Measurements from ENCODE around the gene IP6K1. TPM values are rescaled to one million over a fixed set of nuclear protein-coding genes. Genes with fewer than 3 reads are reported as not detected.

The IP6K1 gene
- total RNA-seq, 1 experiment from 2014 or later: 42.2 TPM

GRCh38 chr3:49674497-49674983, 111.8 kb downstream of the IP6K1 start:
- peaks cover 4% of the 10 kb centered on the region for H3K79me1 ChIP-seq (ENCODE audit: insufficient read depth, low read depth, low read length, poor library complexity, severe bottlenecking)
- H2BK20ac ChIP-seq (ENCODE audit: low read depth, low read length, poor library complexity, severe bottlenecking): no peak overlapping the region
- H4K5ac ChIP-seq (ENCODE audit: insufficient read length, low read depth, low read length): no peak overlapping the region
- H3K14ac ChIP-seq (ENCODE audit: insufficient read depth, low read length): 0 out of 2 replicates have a peak overlapping the region, but pooled peaks have one; percentile 34
- Mint-ChIP-seq H3K4me3 (peak overlapping the region; percentile 94 to 95), H3K4me1 (peaks cover 12 to 17% of the 10 kb centered on the region in 2 experiments), H3K27ac (peak overlapping the region in 1 of 3 experiments; percentile 55; a peak in 1 of 7 replicates), H3K36me3 (ENCODE audit: insufficient read depth in 1 of 3, low read depth in 3 of 3) (peaks cover 23 to 36% (median 34%) of the 10 kb centered on the region in 3 experiments; a peak in 6 of 7 replicates), H3K27me3 (ENCODE audit: low read depth) (no peaks in the 10 kb centered on the region; the same call in 1 of the 2 replicates), H3K9me3 (no peaks in the 10 kb centered on the region)
- no peak overlapping the region for H3T11ph ChIP-seq (ENCODE audit: low read length)
- H2AK5ac ChIP-seq (ENCODE audit: insufficient read length, low read length): no peak overlapping the region
- WGBS (ENCODE audit: extremely low coverage, insufficient read length, low lambda C conversion rate): no CpG with 5 or more reads among the region's 34 CpGs
- no peak overlapping the region for H3K18ac ChIP-seq (ENCODE audit: insufficient read length, low read depth, low read length)
- no peaks in the 10 kb centered on the region for H3K27me3 ChIP-seq (ENCODE audit: insufficient read depth, low read length)
- H3K4me1 ChIP-seq (ENCODE audit: insufficient read depth, low read length): no peaks in the 10 kb centered on the region; the same call in 1 of the 2 replicates
- no peak overlapping the region for H3K27ac ChIP-seq (ENCODE audit: insufficient read length, low read depth, low read length)
- no peaks in the 10 kb centered on the region; the same call in 1 of the 2 replicates for H3K79me2 ChIP-seq (ENCODE audit: insufficient read depth, low read length)
- H3K4ac ChIP-seq (ENCODE audit: low read depth, low read length): no peak overlapping the region
- no peak for DNase-seq
- H4K20me1 ChIP-seq (ENCODE audit: control insufficient read depth, insufficient read depth, insufficient read length): no peaks in the 10 kb centered on the region
- no peaks in the 10 kb centered on the region for H3K9me3 ChIP-seq (ENCODE audit: control insufficient read depth, low read depth, low read length)
- H2BK15ac ChIP-seq (ENCODE audit: low read depth, low read length): no peak overlapping the region
- H3K4me2 ChIP-seq (ENCODE audit: insufficient read depth, insufficient read length, low read length): peak overlapping the region; percentile 93
- no peak overlapping the region for H2BK12ac ChIP-seq (ENCODE audit: insufficient read length, low read depth, low read length)
- TF ChIP-seq CTCF (conservative IDR thresholded peaks at IDR 0.05): 0 out of 3 replicates have a peak, but pooled peaks have one; percentile 13
- no peak overlapping the region for H3K23ac ChIP-seq (ENCODE audit: insufficient read length, low read depth, low read length)
- no peak overlapping the region for H2AFZ ChIP-seq (ENCODE audit: low read length)
- no peak overlapping the region for H2BK120ac ChIP-seq (ENCODE audit: low read depth, low read length, poor library complexity, severe bottlenecking)
- no peak overlapping the region for H3K56ac ChIP-seq (ENCODE audit: insufficient read length, low read depth, low read length)
- no peak overlapping the region for H4K8ac ChIP-seq (replicated peaks; ENCODE audit: insufficient read length, low read depth, low read length)
- H3K23me2 ChIP-seq (ENCODE audit: insufficient read length, low read depth, low read length, poor library complexity, severe bottlenecking): peaks cover 8% of the 10 kb centered on the region
- no peak overlapping the region for H4K91ac ChIP-seq (ENCODE audit: insufficient read length, low read depth, low read length)
- H3K9ac ChIP-seq (ENCODE audit: extremely low read depth, insufficient read length, low read length): peak overlapping the region; percentile 52
- H2BK5ac ChIP-seq (ENCODE audit: insufficient read length, low read length): no peak overlapping the region

Small RNA genes lying within 50 kb of the gene (microRNA-seq; reads per million reads assigned to microRNA genes)
- not detected for gene MIR5193 (ENCODE audit: borderline microRNAs expressed)

Other genes with a start within 250 kb of the IP6K1 start
- 1.9 and 2.4 TPM in 2 replicates for gene BSN, start 232.1 kb downstream of the IP6K1 start, total RNA-seq (2021)
- gene APEH, start 112.2 kb downstream of the IP6K1 start, total RNA-seq (2021): 215 and 220 TPM in 2 replicates
- gene MST1, start 97.1 kb downstream of the IP6K1 start, total RNA-seq (2021): 8.9 and 9.3 TPM in 2 replicates
- 39.9 and 40.6 TPM in 2 replicates for gene RNF123, start 97.0 kb downstream of the IP6K1 start, total RNA-seq (2021)
- 3.0 and 3.8 TPM in 2 replicates for gene AMIGO3, start 66.9 kb downstream of the IP6K1 start, total RNA-seq (2021)
- gene GMPPB, start 62.6 kb downstream of the IP6K1 start, total RNA-seq (2021): 29.1 and 31.1 TPM in 2 replicates
- gene CDHR4, start 13.3 kb upstream of the IP6K1 start, total RNA-seq (2021): not detected in 2 replicates
- gene INKA1, start 16.7 kb upstream of the IP6K1 start, total RNA-seq (2021): 1.2 and 1.4 TPM in 2 replicates
- 0.85 and 1.0 TPM in 2 replicates for gene UBA7, start 27.4 kb upstream of the IP6K1 start, total RNA-seq (2021)
- 30.9 and 36.7 TPM in 2 replicates for gene TRAIP, start 70.0 kb upstream of the IP6K1 start, total RNA-seq (2021)
- gene CAMKV, start 83.4 kb upstream of the IP6K1 start, total RNA-seq (2021): 50.4 and 54.2 TPM in 2 replicates
- gene MST1R, start 117.3 kb upstream of the IP6K1 start, total RNA-seq (2021): 4.9 and 5.3 TPM in 2 replicates
- gene MON1A, start 143.3 kb upstream of the IP6K1 start, total RNA-seq (2021): 10.0 and 10.9 TPM in 2 replicates
- 81.4 and 90.7 TPM in 2 replicates for gene RBM6, start 153.6 kb upstream of the IP6K1 start, total RNA-seq (2021)